GM21825 (cell line): ENCODE measurements around the gene NMNAT2.
"Not testable (repeated sequence)": the region's sequence is repeated elsewhere in the genome, so short reads cannot be mapped to it uniquely, and the experiment has no call there.

Experiments
- ATAC-seq: cut with Tn5 transposase; IDR thresholded peaks from one replicate; pipeline ENCODE4 v1.9.1; 2021; ENCODE audit warnings: mild to moderate bottlenecking, moderate library complexity; ENCODE audit not compliant: unreplicated experiment

The NMNAT2 gene

GRCh38 chr1:183417772-183418491 lies at the start of gene NMNAT2:
NMNAT2 (minus strand) TSS chr1:183418380; CDS start chr1:183418267, 113 bp downstream.
- ATAC-seq, result no peak

GRCh38 chr1:183467687-183468086 lies 49.5 kb upstream of the NMNAT2 start:
- no peak for ATAC-seq

- ATAC-seq, result no peak
Measured at GRCh38 chr1:183466781-183467180, 48.6 kb upstream of the NMNAT2 start.

GRCh38 chr1:183463566-183463965 lies 45.4 kb upstream of the NMNAT2 start:
- no peak for ATAC-seq

- ATAC-seq, result no peak
Measured at GRCh38 chr1:183461350-183461749, 43.2 kb upstream of the NMNAT2 start.

- ATAC-seq, result no peak
Measured at GRCh38 chr1:183460596-183460995, 42.4 kb upstream of the NMNAT2 start.

- ATAC-seq, result no peak
Measured at GRCh38 chr1:183457449-183457848, 39.3 kb upstream of the NMNAT2 start.

GRCh38 chr1:183456826-183457225 lies 38.6 kb upstream of the NMNAT2 start:
- ATAC-seq, result no peak

- ATAC-seq, result no peak
Measured at GRCh38 chr1:183454377-183454776, 36.2 kb upstream of the NMNAT2 start.

- ATAC-seq, result no peak
Measured at GRCh38 chr1:183450093-183450492, 31.9 kb upstream of the NMNAT2 start.

GRCh38 chr1:183449223-183449770 lies 31.1 kb upstream of the NMNAT2 start:
- no peak for ATAC-seq

- ATAC-seq, result no peak
Measured at GRCh38 chr1:183444243-183444642, 26.1 kb upstream of the NMNAT2 start.

GRCh38 chr1:183443466-183443865 lies 25.3 kb upstream of the NMNAT2 start:
- no peak for ATAC-seq

GRCh38 chr1:183443011-183443410 lies 24.8 kb upstream of the NMNAT2 start:
- ATAC-seq, result no peak

- ATAC-seq, result no peak
Measured at GRCh38 chr1:183438060-183438459, 19.9 kb upstream of the NMNAT2 start.

GRCh38 chr1:183435497-183435896 lies 17.3 kb upstream of the NMNAT2 start:
- no peak for ATAC-seq

- ATAC-seq, result no peak
Measured at GRCh38 chr1:183433703-183434102, 15.5 kb upstream of the NMNAT2 start.

- no peak for ATAC-seq
Measured at GRCh38 chr1:183432548-183432875, 14.3 kb upstream of the NMNAT2 start.

GRCh38 chr1:183431840-183432547 lies 13.8 kb upstream of the NMNAT2 start:
- no peak for ATAC-seq

GRCh38 chr1:183427591-183427990 lies 9.4 kb upstream of the NMNAT2 start:
- ATAC-seq, result not testable (repeated sequence)

- ATAC-seq, result no peak
Measured at GRCh38 chr1:183424691-183425090, 6.5 kb upstream of the NMNAT2 start.

GRCh38 chr1:183423541-183423940 lies 5.4 kb upstream of the NMNAT2 start:
- ATAC-seq, result no peak
